ENCODE data around the gene CC2D2A. TPM values are rescaled to one million over a fixed set of nuclear protein-coding genes. Genes with fewer than 3 reads are reported as not detected.

CC2D2A gene
- total and polyA plus RNA-seq, 2 of the 13 experiments (the other 11 are each of a cell fraction or from before 2014, with no cell fraction given), result 4.2 to 7.2 TPM

- no peaks in the 10 kb centered on the region for H4K20me1 ChIP-seq (ENCODE audit: insufficient read depth, low read length)
- H3K27me3 ChIP-seq (ENCODE audit: control insufficient read depth in 1 of 2, insufficient read depth in 2 of 2, low read length in 2 of 2), result no peaks in the 10 kb centered on the region; a peak in 1 of 5 replicates
- H2AFZ ChIP-seq (ENCODE audit: low read length), result no peak overlapping the region
- 0% methylated on average over 2 of the region's 2 CpGs for WGBS (ENCODE audit: low lambda C conversion rate)
- no peak overlapping the region for H3K4me3 ChIP-seq (replicated peaks in 1 of 3; ENCODE audit: insufficient read depth in 1 of 3, low read depth in 2 of 3, low read length in 3 of 3)
- H3K79me2 ChIP-seq (ENCODE audit: insufficient read depth, low read length), result no peaks in the 10 kb centered on the region
- no peak overlapping the region for H3K4me2 ChIP-seq (ENCODE audit: low read depth, low read length)
- intact Hi-C loops (cut with micrococcal nuclease; ENCODE audit: unreplicated experiment) (no loop called here), in situ Hi-C loops (cut with HindIII; ENCODE audit: extremely low pct_ligation_motif_present, low pct_unique_long_range_greater_than_20kb) (no loop called here)
- H3K9me3 ChIP-seq (ENCODE audit: low read length), result no peaks in the 10 kb centered on the region
- CTCF ChIA-PET (ENCODE audit: low intra/inter-chr PET ratio, low total read pairs), result no interaction called here
- POLR2A ChIA-PET, result no interaction called here
- FAIRE-seq (no peak), ATAC-seq (no peak), DNase-seq (ENCODE audit: low spot score) (no peak)
- no peak overlapping the region for H3K27ac ChIP-seq (ENCODE audit: extremely low read length, insufficient read depth, low read length)
- no peaks in the 10 kb centered on the region for H3K36me3 ChIP-seq (replicated peaks in 1 of 2; ENCODE audit: control insufficient read depth in 1 of 2, insufficient read depth in 2 of 2, low read length in 2 of 2)
- no peaks in the 10 kb centered on the region for H3K4me1 ChIP-seq (ENCODE audit: insufficient read depth, low read length)
- BruUV-seq (replicated peaks), result no TSS peak
- H3K9ac ChIP-seq (ENCODE audit: insufficient read depth, low read depth, low read length), result no peak overlapping the region
- TF ChIP-seq ZNF850 (CRISPR knock-in tag; conservative IDR thresholded peaks at IDR 0.05) (no peak), STAT6 (CRISPR knock-in tag; IDR thresholded peaks at IDR 0.05; ENCODE audit: borderline replicate concordance) (no peak), GMEB2 (CRISPR knock-in tag; IDR thresholded peaks at IDR 0.05; ENCODE audit: low read depth) (no peak), ZBTB10 (CRISPR knock-in tag; IDR thresholded peaks at IDR 0.05; ENCODE audit: borderline replicate concordance) (no peak), MATR3 (CRISPR knock-in tag; IDR thresholded peaks at IDR 0.05) (no peak), HDAC1 (CRISPR knock-in tag; IDR thresholded peaks at IDR 0.05) (no peak), E2F1 (CRISPR knock-in tag; IDR thresholded peaks at IDR 0.05) (no peak), ATF7 (IDR thresholded peaks at IDR 0.05) (no peak), ATF7 (CRISPR knock-in tag; IDR thresholded peaks at IDR 0.05) (no peak), ZNF687 (CRISPR knock-in tag; IDR thresholded peaks at IDR 0.05) (no peak)
Observed at GRCh38 chr4:15438939-15439524, 30.6 kb upstream of the CC2D2A start.
